Measurements from ENCODE around the gene SLC6A9.

SLC6A9 gene

DNA sequence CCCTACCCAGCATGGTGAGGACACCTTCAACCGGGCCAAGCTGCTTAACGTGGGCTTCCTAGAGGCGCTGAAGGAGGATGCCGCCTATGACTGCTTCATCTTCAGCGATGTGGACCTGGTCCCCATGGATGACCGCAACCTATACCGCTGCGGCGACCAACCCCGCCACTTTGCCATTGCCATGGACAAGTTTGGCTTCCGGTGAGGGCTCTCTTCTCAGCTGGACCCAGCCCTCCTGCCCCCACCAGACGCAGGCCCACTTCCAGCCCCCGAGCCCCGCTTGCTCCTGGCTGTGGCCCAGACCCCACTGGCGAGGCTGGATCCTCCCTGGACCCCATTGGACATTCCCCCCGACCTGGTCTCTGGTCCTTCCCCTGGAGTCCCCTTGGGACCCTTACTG is 46.4 kb downstream of the SLC6A9 start:
- intact Hi-C loops (cut with micrococcal nuclease) = no loop called here
- Mint-ChIP-seq H3K9me3 (no peaks in the 10 kb centered on the region), H3K27ac (no peak overlapping the region), H3K27me3 (peaks cover 2% of the 10 kb centered on the region), H3K36me3 (ENCODE audit: low read depth) (peaks cover 5% of the 10 kb centered on the region), H3K4me1 (ENCODE audit: low read depth) (peaks cover 32% of the 10 kb centered on the region), H3K4me3 (no peak overlapping the region)

DNA sequence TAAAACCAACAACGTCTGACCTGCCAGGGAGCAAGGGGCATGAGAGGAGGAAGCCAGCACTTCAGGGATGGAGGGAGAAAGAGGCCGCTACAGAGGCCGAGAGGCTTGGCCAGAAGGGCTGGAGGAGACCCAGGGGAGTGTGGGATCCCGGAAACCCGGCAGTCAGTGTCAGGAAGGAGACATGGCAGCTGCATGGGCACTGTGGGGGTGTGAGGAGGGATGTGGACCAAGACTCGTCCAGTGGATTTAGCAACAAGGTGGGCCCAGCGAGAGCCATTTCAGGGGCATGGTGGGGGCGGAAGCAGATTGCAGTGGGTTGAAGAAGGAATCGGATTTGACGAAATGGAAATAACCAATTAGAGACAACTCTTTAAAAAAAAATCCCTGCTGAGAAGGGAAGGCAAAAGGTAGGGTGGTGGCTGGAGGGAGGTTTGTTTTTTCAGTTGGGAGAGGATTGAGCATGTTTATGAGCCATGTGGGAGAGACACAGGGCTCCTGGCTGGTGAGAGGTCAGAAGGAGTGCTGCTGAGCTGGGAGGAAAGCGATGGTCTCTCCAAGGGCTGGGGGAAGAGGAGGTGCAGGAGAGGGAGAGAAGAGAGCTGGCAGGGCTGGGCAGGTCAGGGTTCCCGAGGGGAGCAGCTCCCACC is 47.9 kb downstream of the SLC6A9 start:
- H3K4me1 Mint-ChIP-seq (ENCODE audit: low read depth) = peaks cover 40% of the 10 kb centered on the region
- peaks cover 2% of the 10 kb centered on the region for H3K27me3 Mint-ChIP-seq
- intact Hi-C loops (cut with micrococcal nuclease) = no loop called here
- H3K36me3 Mint-ChIP-seq (ENCODE audit: low read depth) = peaks cover 11% of the 10 kb centered on the region
- no peaks in the 10 kb centered on the region for H3K9me3 Mint-ChIP-seq
- H3K27ac Mint-ChIP-seq = no peak overlapping the region
- H3K4me3 Mint-ChIP-seq = no peak overlapping the region

DNA sequence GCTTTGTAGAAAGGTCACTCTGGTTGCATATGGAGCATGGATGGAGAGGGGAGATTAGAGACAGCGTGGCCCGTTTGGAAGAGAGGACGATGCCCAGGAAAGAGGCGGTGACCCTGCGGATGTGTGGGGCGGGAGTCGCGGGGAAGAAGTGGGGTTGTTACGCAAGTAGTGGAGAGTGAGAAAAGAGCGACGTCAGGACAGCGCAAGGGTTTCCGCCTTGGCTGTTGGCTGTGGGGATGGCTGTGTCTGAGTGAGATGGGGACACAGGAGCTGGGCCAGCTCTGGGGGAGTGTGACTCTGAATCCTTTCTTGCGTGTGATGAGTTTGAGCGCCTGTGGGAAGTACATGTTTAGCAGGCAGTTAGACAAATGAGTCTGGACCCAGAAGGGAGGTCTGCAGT is 48.5 kb downstream of the SLC6A9 start:
- H3K4me1 Mint-ChIP-seq (ENCODE audit: low read depth) = peaks cover 43% of the 10 kb centered on the region
- H3K36me3 Mint-ChIP-seq (ENCODE audit: low read depth) = peaks cover 16% of the 10 kb centered on the region
- no peak overlapping the region for H3K27ac Mint-ChIP-seq
- no peaks in the 10 kb centered on the region for H3K9me3 Mint-ChIP-seq
- peaks cover 2% of the 10 kb centered on the region for H3K27me3 Mint-ChIP-seq
- intact Hi-C loops (cut with micrococcal nuclease) = no loop called here
- H3K4me3 Mint-ChIP-seq = no peak overlapping the region

DNA sequence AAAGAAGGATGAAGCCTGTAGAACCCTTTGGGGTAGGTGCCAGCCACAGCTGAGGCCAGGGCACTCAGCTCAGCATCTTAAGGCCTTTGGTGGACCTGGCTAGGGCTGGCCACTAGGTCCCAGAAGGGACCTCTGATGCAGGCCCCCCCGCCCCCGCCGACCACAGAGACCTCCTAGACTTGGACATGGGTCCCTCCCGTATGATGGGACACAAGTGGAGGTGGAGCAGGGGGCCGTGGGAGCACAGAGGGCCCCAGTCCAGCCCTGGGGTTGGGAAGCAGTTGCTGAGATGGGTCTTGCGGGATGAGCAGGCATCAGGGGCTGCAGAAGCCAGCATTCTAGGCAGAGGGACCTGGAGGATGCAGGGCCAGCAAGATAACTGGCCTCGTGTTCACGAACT is 49.0 kb downstream of the SLC6A9 start:
- peaks cover 47% of the 10 kb centered on the region for H3K4me1 Mint-ChIP-seq (ENCODE audit: low read depth)
- no peak overlapping the region for H3K4me3 Mint-ChIP-seq
- peaks cover 22% of the 10 kb centered on the region for H3K36me3 Mint-ChIP-seq (ENCODE audit: low read depth)
- intact Hi-C loops (cut with micrococcal nuclease) = no loop called here
- peaks cover 2% of the 10 kb centered on the region for H3K27me3 Mint-ChIP-seq
- H3K27ac Mint-ChIP-seq = no peak overlapping the region
- no peaks in the 10 kb centered on the region for H3K9me3 Mint-ChIP-seq

DNA sequence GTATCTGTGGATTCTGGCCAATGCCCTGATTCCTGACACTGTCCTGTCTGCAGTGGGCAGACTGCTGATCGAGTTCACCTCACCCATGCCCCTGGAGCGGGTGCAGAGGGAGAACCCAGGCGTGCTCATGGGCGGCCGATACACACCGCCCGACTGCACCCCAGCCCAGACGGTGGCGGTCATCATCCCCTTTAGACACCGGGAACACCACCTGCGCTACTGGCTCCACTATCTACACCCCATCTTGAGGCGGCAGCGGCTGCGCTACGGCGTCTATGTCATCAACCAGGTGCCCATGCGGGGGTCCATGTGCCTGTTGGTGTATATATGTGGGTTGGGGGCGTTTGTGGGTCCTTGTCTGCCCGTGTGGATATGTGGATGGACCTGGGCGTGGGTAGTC is 49.6 kb downstream of the SLC6A9 start:
- H3K27ac Mint-ChIP-seq = no peak overlapping the region
- peaks cover 2% of the 10 kb centered on the region for H3K27me3 Mint-ChIP-seq
- H3K4me3 Mint-ChIP-seq = no peak overlapping the region
- peaks cover 28% of the 10 kb centered on the region for H3K36me3 Mint-ChIP-seq (ENCODE audit: low read depth)
- peaks cover 53% of the 10 kb centered on the region for H3K4me1 Mint-ChIP-seq (ENCODE audit: low read depth)
- H3K9me3 Mint-ChIP-seq = no peaks in the 10 kb centered on the region
- intact Hi-C loops (cut with micrococcal nuclease) = no loop called here

DNA sequence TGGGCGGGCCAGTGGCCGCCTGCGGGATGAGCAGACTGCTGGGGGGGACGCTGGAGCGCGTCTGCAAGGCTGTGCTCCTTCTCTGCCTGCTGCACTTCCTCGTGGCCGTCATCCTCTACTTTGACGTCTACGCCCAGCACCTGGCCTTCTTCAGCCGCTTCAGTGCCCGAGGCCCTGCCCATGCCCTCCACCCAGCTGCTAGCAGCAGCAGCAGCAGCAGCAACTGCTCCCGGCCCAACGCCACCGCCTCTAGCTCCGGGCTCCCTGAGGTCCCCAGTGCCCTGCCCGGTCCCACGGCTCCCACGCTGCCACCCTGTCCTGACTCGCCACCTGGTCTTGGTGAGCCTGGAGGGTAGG is 50.1 kb downstream of the SLC6A9 start:
- peaks cover 58% of the 10 kb centered on the region for H3K4me1 Mint-ChIP-seq (ENCODE audit: low read depth)
- no peaks in the 10 kb centered on the region for H3K9me3 Mint-ChIP-seq
- intact Hi-C loops (cut with micrococcal nuclease) = no loop called here
- peaks cover 33% of the 10 kb centered on the region for H3K36me3 Mint-ChIP-seq (ENCODE audit: low read depth)
- H3K4me3 Mint-ChIP-seq = no peak overlapping the region
- no peak overlapping the region for H3K27ac Mint-ChIP-seq
- H3K27me3 Mint-ChIP-seq = peaks cover 2% of the 10 kb centered on the region

DNA sequence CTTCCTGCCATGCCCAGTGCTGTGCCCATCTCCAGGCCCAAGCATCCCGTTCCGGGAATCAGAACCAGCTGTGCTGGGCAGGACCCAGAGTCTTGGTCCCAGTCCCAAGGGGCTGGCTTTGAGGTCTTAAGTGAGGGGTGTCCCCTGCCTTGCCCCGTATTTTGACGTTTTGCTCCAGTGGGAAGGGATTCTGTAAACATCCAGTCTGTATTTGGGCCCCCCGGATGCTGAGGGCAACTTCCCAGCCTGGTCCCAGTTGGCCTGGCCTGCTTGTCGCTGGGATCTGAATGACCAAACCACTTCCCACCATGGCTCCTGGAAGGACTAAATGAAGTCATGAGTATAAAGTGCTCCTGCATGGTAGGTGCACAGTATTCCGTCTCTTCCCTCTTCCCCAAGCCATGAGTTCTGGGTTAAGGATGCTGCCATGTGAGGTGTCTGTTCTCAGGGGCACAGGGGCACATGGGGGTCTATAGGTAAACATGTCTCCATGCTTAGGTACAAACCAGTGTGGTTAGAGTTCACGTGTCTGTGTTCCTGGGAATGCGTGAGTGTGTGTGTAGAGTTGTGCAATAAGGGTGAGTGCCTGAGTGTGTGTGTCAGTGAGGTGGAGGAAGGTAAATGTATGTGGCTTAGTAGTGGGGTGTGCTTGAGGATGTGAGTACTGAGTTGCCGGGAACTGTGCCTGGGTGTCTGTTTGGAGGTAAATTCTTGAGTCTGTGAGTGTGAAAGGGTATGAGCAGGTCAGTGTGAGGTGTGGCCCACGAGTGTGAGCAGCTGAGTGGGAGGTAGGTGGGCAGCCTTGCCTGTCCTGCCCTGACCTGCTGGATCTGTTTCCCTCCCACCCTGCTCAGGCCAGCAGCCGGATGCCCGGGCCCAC is 50.8 kb downstream of the SLC6A9 start:
- H3K4me3 Mint-ChIP-seq = peak overlapping the region; percentile 69
- H3K9me3 Mint-ChIP-seq = no peaks in the 10 kb centered on the region
- H3K27me3 Mint-ChIP-seq = peaks cover 2% of the 10 kb centered on the region
- intact Hi-C loops (cut with micrococcal nuclease) = no loop called here
- peaks cover 64% of the 10 kb centered on the region for H3K4me1 Mint-ChIP-seq (ENCODE audit: low read depth)
- peaks cover 37% of the 10 kb centered on the region for H3K36me3 Mint-ChIP-seq (ENCODE audit: low read depth)
- H3K27ac Mint-ChIP-seq = no peak overlapping the region

DNA sequence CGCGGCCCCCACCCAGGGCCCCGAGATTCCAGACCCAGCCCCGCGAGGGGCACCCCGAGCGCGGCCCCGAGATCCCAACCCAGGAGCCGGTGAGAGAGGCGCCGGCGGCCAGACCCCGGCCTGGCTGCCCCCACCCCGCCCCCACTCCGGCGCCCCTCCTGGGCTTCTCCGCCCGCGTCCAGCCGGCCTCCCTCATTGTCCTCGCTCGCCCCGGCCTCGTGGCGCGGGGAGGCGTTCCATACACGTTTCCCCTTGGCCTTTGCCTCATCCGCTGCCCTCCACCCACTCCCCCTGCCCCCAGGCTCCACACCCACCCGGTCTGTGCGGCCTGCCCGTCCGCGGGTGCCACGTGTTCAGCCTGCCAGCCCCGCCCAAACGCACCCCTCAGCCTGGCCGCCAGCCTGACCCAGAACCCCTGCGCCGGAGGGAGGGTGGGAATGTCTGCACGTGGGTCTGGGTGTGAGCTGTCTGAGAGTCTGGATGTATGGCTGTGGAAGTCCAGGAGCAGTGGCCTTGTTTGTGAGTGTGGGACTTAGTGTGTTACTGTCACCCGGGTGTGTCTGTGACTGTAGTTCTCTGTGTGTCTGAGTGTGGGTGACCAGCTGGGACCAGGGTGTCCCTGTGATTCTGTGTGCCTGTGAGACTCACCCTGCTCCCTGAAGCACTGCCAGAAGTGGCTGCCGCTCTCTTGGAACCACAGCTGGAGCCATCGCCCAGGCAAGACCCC is 51.6 kb downstream of the SLC6A9 start:
- intact Hi-C loops (cut with micrococcal nuclease) = no loop called here
- Mint-ChIP-seq H3K27me3 (peaks cover 2% of the 10 kb centered on the region), H3K36me3 (ENCODE audit: low read depth) (peaks cover 42% of the 10 kb centered on the region), H3K4me1 (ENCODE audit: low read depth) (peaks cover 64% of the 10 kb centered on the region), H3K4me3 (peak overlapping the region; percentile 69), H3K27ac (peak overlapping the region; percentile 23), H3K9me3 (no peaks in the 10 kb centered on the region)

DNA sequence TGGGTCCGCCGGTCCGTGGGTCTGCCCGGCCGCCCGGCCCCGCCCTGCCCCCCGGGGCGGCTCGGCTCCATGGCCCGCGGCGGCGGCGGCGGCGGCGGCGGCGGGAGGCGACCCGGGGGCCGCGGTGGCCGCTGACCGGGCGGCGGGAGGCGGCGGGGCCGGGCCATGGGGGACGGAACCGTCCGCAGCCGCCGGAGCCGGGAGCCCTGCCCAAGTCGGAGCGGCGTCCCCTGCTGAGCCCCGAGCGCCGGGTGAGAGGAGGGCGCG is 52.1 kb downstream of the SLC6A9 start:
- intact Hi-C loops (cut with micrococcal nuclease) = no loop called here
- Mint-ChIP-seq H3K4me1 (ENCODE audit: low read depth) (peaks cover 68% of the 10 kb centered on the region), H3K9me3 (no peaks in the 10 kb centered on the region), H3K27ac (no peak overlapping the region), H3K27me3 (peaks cover 2% of the 10 kb centered on the region), H3K4me3 (no peak overlapping the region), H3K36me3 (ENCODE audit: low read depth) (peaks cover 47% of the 10 kb centered on the region)

DNA sequence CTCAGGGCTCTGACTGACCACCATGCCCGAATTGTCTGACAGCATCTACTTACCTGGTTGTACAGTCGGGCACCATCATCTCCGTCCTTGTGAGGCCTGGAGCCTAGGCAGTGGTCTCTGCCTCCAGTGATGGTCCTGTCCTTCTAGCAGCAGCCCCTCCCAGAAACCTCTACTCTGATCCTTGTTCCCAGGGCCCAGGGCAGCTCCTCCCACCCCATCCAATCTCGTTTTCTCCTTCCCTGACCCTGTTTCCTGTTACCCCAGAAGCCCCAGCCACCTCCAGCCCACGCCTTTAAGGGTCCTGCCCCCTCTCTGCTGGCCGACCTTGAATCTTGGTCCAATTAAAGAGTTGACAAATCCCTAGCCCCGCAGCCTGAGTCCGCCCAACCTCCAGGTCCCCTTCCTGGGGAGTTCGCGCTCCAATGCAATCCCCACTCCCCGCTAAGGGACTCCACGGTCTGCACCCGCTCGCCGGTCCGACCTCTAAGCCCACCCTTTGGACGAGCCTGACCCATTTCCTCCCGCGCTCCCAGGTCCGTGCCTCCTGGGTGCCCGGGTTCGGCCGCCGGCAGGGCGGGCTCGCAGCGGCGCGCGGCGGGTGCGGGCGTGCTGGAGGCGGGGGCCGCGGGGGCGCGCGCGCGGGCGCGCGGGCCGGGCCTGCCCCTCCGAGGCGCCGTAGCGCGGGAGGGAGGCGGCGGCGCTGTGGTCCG is 52.6 kb downstream of the SLC6A9 start, which contains the start of gene B4GALT2:
TSS of gene B4GALT2 (plus strand) at position 660 of the 710 bp plus-strand sequence. CDS start 1,951 bp downstream, outside the sequence.
- Mint-ChIP-seq H3K36me3 (ENCODE audit: low read depth) (peaks cover 49% of the 10 kb centered on the region), H3K4me1 (ENCODE audit: low read depth) (peaks cover 73% of the 10 kb centered on the region), H3K4me3 (peak within 1 kb of the TSS; percentile 86), H3K27ac (peak within 1 kb of the TSS; percentile 59), H3K9me3 (no peaks in the 10 kb centered on the region), H3K27me3 (peaks cover 2% of the 10 kb centered on the region)
- intact Hi-C loops (cut with micrococcal nuclease) = no loop called here

DNA sequence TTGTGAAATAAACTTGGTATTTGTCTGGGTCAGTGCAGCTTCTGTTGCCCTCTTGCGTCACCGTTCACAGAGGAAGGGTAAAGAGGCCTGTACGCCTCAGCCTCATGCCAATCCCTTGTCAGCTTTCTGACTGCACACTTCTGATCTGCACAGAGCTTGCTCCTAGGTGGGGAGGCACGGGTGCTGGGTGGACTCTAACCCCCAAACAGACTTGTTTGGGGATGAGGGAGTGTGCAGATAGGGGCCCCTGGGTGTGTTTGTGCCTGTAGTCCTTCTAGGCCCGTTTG is 53.1 kb downstream of the SLC6A9 start:
- H3K9me3 Mint-ChIP-seq = no peaks in the 10 kb centered on the region
- peaks cover under 1% of the 10 kb centered on the region for H3K27me3 Mint-ChIP-seq
- H3K4me3 Mint-ChIP-seq = peak overlapping the region; percentile 74
- peaks cover 49% of the 10 kb centered on the region for H3K36me3 Mint-ChIP-seq (ENCODE audit: low read depth)
- peaks cover 73% of the 10 kb centered on the region for H3K4me1 Mint-ChIP-seq (ENCODE audit: low read depth)
- intact Hi-C loops (cut with micrococcal nuclease) = no loop called here
- H3K27ac Mint-ChIP-seq = peak overlapping the region; percentile 59

DNA sequence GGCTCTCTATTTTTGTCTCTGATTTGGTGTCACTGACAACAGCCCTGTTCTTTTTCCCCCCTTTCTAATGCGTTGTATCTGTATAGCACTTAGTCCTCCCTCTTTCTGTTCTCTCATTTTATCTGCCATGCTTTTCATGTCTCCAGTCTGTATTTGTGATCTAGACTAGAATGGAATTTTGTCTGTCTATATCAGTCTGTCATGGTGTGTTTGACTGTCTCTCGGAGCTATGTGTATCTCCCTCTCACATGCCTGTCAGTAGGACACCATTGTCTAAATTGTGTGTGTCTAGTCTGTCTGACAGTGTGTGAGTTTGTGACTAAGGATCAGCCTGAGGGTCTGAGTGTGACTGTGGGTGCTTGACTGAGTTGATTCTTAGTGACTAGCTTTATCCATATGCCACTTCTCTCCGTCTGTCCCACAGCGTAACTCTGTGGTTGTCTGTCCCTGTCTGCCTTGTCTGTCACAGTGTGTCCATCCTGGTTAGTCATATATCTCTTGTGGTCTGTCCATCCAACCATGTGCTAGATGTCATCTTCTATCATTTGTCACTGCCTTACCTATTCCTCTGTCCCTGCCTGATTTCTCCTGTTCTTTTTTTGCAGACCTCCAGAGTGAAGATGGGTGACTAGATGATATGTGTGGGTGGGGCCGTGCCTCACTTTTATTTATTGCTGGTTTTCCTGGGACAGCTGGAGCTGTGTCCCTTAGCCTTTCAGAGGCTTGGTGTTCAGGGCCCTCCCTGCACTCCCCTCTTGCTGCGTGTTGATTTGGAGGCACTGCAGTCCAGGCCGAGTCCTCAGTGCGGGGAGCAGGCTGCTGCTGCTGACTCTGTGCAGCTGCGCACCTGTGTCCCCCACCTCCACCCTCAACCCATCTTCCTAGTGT is 53.6 kb downstream of the SLC6A9 start:
- intact Hi-C loops (cut with micrococcal nuclease) = no loop called here
- peaks cover 52% of the 10 kb centered on the region for H3K36me3 Mint-ChIP-seq (ENCODE audit: low read depth)
- H3K27me3 Mint-ChIP-seq = no peaks in the 10 kb centered on the region
- peaks cover 68% of the 10 kb centered on the region for H3K4me1 Mint-ChIP-seq (ENCODE audit: low read depth)
- peak overlapping the region; percentile 86 for H3K4me3 Mint-ChIP-seq
- peak overlapping the region; percentile 27 for H3K27ac Mint-ChIP-seq
- no peaks in the 10 kb centered on the region for H3K9me3 Mint-ChIP-seq

DNA sequence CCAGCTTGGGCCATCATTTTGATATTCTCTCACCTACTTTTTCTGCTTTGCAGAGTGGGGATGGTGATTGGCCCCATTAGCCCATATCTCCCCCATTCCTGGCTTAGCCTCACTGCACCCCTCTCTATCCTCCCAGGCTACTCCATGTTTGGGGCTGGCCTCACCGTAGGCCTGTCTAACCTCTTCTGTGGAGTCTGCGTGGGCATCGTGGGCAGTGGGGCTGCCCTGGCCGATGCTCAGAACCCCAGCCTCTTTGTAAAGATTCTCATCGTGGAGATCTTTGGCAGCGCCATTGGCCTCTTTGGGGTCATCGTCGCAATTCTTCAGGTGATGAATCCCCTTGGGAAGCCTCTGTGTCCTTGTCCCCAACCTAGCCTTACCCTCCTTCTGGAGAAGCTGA is 54.4 kb downstream of the SLC6A9 start:
- Mint-ChIP-seq H3K4me3 (peak overlapping the region; percentile 86), H3K27me3 (no peaks in the 10 kb centered on the region), H3K27ac (peak overlapping the region; percentile 27), H3K36me3 (ENCODE audit: low read depth) (peaks cover 59% of the 10 kb centered on the region), H3K4me1 (ENCODE audit: low read depth) (peaks cover 64% of the 10 kb centered on the region), H3K9me3 (no peaks in the 10 kb centered on the region)
- intact Hi-C loops (cut with micrococcal nuclease) = no loop called here
